SIG-M5 treated with dmso at 0.1 percent for 504 hours (cell line): ENCODE data around the gene LOXL4.
A peak's percentile ranks its signal among the peaks of the same experiment; 100 is the strongest.

Experiments
- DNase-seq: peaks from one replicate; lab custom pipeline; 2025; ENCODE audit not compliant: unreplicated experiment; lab: John Stamatoyannopoulos, UW

LOXL4 gene

GRCh38 chr10:98295401-98295811 lies 27.4 kb upstream of the LOXL4 start:
- DNase-seq = peak; percentile 57

- no peak for DNase-seq
Observed at GRCh38 chr10:98294270-98294627, 26.3 kb upstream of the LOXL4 start.

GRCh38 chr10:98293550-98294269 lies 25.7 kb upstream of the LOXL4 start:
- DNase-seq = no peak

GRCh38 chr10:98292971-98293370 lies 25.0 kb upstream of the LOXL4 start:
- DNase-seq = no peak

- DNase-seq = no peak
Observed at GRCh38 chr10:98289802-98290209, 21.8 kb upstream of the LOXL4 start.

- no peak for DNase-seq
Observed at GRCh38 chr10:98287321-98287720, 19.3 kb upstream of the LOXL4 start.

- DNase-seq = no peak
Observed at GRCh38 chr10:98286419-98286818, 18.4 kb upstream of the LOXL4 start.

- no peak for DNase-seq
Observed at GRCh38 chr10:98285416-98285815, 17.4 kb upstream of the LOXL4 start.

GRCh38 chr10:98276311-98276710 lies 8.3 kb upstream of the LOXL4 start:
- no peak for DNase-seq

GRCh38 chr10:98274562-98274961 lies 6.6 kb upstream of the LOXL4 start:
- no peak for DNase-seq

GRCh38 chr10:98273057-98273850 lies 5.3 kb upstream of the LOXL4 start:
- no peak for DNase-seq

GRCh38 chr10:98272656-98273055 lies 4.7 kb upstream of the LOXL4 start:
- DNase-seq = no peak

- no peak for DNase-seq
Observed at GRCh38 chr10:98272245-98272644, 4.3 kb upstream of the LOXL4 start.

GRCh38 chr10:98270786-98271185 lies 2.8 kb upstream of the LOXL4 start:
- DNase-seq = no peak

- no peak for DNase-seq
Observed at GRCh38 chr10:98270073-98270740, 2.2 kb upstream of the LOXL4 start.

GRCh38 chr10:98269435-98269912 lies 1.5 kb upstream of the LOXL4 start:
- no peak for DNase-seq

- DNase-seq = peak; percentile 16
Observed at GRCh38 chr10:98268694-98269431, 869 bp upstream of the LOXL4 start.

- no peak for DNase-seq
Observed at GRCh38 chr10:98267069-98267893, 713 bp downstream of the LOXL4 start.

GRCh38 chr10:98266647-98267046 lies 1.3 kb downstream of the LOXL4 start:
- DNase-seq = peak; percentile 23
